Neural cell (in vitro differentiated cells): Measurements from ENCODE around the gene PBX3.

Source experiments
- CTCF ChIP-seq: fragments of 450-650 bp; IDR thresholded peaks from 2 replicates; pipeline ENCODE4 v1.5.1; 2014; ENCODE audit warnings: antibody characterized with exemption, mild to moderate bottlenecking, moderate library complexity; ENCODE audit not compliant: poor library complexity, severe bottlenecking
- MXI1 ChIP-seq: fragments of 450-650 bp; conservative IDR thresholded peaks from 2 replicates; pipeline ENCODE4 v1.6.1; 2014; ENCODE audit warnings: antibody characterized with exemption, mild to moderate bottlenecking; ENCODE audit not compliant: poor library complexity, severe bottlenecking
- POLR2AphosphoS5 ChIP-seq: IDR thresholded peaks from 2 replicates; pipeline ENCODE4 v1.6.1; 2012
- RAD21 ChIP-seq: fragments of 450-650 bp; conservative IDR thresholded peaks from 2 replicates; pipeline ENCODE4 v1.6.1; 2014; ENCODE audit warnings: antibody characterized with exemption, mild to moderate bottlenecking, moderate library complexity
- REST ChIP-seq: IDR thresholded peaks from 2 replicates; pipeline ENCODE4 v1.6.1; 2012; ENCODE audit warnings: borderline replicate concordance

DNA sequence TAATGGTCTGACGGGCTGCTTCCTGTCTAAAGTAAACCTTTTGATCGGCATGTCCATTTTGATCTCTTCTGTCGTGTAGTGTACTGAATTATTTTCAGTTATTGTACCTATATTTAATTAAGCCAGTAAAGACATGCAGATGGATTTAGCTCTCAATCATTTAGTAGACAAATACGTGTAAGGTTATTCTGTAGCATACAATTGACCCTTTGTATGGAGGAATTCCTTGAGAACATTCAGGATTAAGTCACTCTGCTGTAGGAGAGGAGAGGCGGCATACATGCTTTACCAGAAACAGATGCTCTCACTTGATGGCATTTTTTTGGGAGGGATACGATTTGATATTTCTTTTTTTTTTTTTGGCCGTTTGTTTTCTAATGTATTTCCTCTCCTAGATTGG, 141.0 kb downstream of the PBX3 start:
- TF ChIP-seq CTCF (no peak), MXI1 (no peak), RAD21 (no peak), POLR2AphosphoS5 (peak; percentile 16), REST (peak; percentile 49)
